ENCODE measurements around the gene RASSF10. TPM values are rescaled to one million over a fixed set of nuclear protein-coding genes. Genes with fewer than 3 reads are reported as not detected.

RASSF10 gene
- total RNA-seq, 1 experiment from 2014 or later: not detected

- Histone ChIP-seq H3K27ac (no peak overlapping the region), H3K4me3 (no peak overlapping the region), H3K9me3 (replicated peaks) (peaks cover 3% of the 10 kb centered on the region; the same call in 1 of the 2 replicates), H3K4me1 (replicated peaks) (no peaks in the 10 kb centered on the region), H3K27me3 (replicated peaks) (peaks cover 34% of the 10 kb centered on the region), H3K36me3 (no peaks in the 10 kb centered on the region)
- DNase-seq (ENCODE audit: low read depth in 1 of 2, low spot score in 2 of 2): no peak
Measured at GRCh38 chr11:13000116-13000515, 9.0 kb upstream of the RASSF10 start.

- no peaks in the 10 kb centered on the region for H3K36me3 ChIP-seq
- DNase-seq (ENCODE audit: low read depth in 1 of 2, low spot score in 2 of 2): no peak
- H3K4me3 ChIP-seq: no peak overlapping the region
- H3K27me3 ChIP-seq (replicated peaks): peaks cover 37% of the 10 kb centered on the region
- no peak overlapping the region for H3K27ac ChIP-seq
- H3K9me3 ChIP-seq (replicated peaks): peaks cover 3% of the 10 kb centered on the region; the same call in 1 of the 2 replicates
- H3K4me1 ChIP-seq (replicated peaks): no peaks in the 10 kb centered on the region
Measured at GRCh38 chr11:13000721-13001120, 8.4 kb upstream of the RASSF10 start.

- no peaks in the 10 kb centered on the region for H3K36me3 ChIP-seq
- 0 out of 2 replicates have a peak, but pooled peaks cover 3% of the 10 kb centered on the region for H3K9me3 ChIP-seq (replicated peaks)
- no peak for DNase-seq (ENCODE audit: low read depth in 1 of 2, low spot score in 2 of 2)
- no peak overlapping the region for H3K4me3 ChIP-seq
- no peak overlapping the region for H3K27ac ChIP-seq
- peaks cover 52% of the 10 kb centered on the region for H3K27me3 ChIP-seq (replicated peaks)
- peaks cover 4% of the 10 kb centered on the region for H3K4me1 ChIP-seq (replicated peaks)
Measured at GRCh38 chr11:13003736-13004493, 5.2 kb upstream of the RASSF10 start.

- DNase-seq (ENCODE audit: low read depth in 1 of 2, low spot score in 2 of 2): no peak
- H3K27ac ChIP-seq: no peak overlapping the region
- no peak overlapping the region for H3K4me3 ChIP-seq
- peaks cover 13% of the 10 kb centered on the region for H3K4me1 ChIP-seq (replicated peaks)
- peaks cover 76% of the 10 kb centered on the region for H3K27me3 ChIP-seq (replicated peaks)
- H3K36me3 ChIP-seq: no peaks in the 10 kb centered on the region
- H3K9me3 ChIP-seq (replicated peaks): 0 out of 2 replicates have a peak, but pooled peaks cover 7% of the 10 kb centered on the region
Measured at GRCh38 chr11:13007182-13008060, 1.7 kb upstream of the RASSF10 start.

GRCh38 chr11:13008061-13008435 lies 1.1 kb upstream of the RASSF10 start:
- H3K27ac ChIP-seq: no peak overlapping the region
- H3K27me3 ChIP-seq (replicated peaks): peaks cover 81% of the 10 kb centered on the region
- no peaks in the 10 kb centered on the region for H3K36me3 ChIP-seq
- H3K9me3 ChIP-seq (replicated peaks): 0 out of 2 replicates have a peak, but pooled peaks cover 7% of the 10 kb centered on the region
- DNase-seq (ENCODE audit: low read depth in 1 of 2, low spot score in 2 of 2): no peak
- H3K4me1 ChIP-seq (replicated peaks): peaks cover 13% of the 10 kb centered on the region
- H3K4me3 ChIP-seq: no peak overlapping the region

GRCh38 chr11:13009476-13009920 lies 382 bp downstream of the RASSF10 start:
- Histone ChIP-seq H3K9me3 (replicated peaks) (0 out of 2 replicates have a peak, but pooled peaks cover 7% of the 10 kb centered on the region), H3K36me3 (no peaks in the 10 kb centered on the region), H3K27me3 (replicated peaks) (peaks cover 86% of the 10 kb centered on the region), H3K27ac (no peak overlapping the region), H3K4me3 (peak overlapping the region; percentile 33), H3K4me1 (replicated peaks) (peaks cover 13% of the 10 kb centered on the region)
- peak in 1 of 2 experiments; percentile 20 for DNase-seq (ENCODE audit: low read depth in 1 of 2, low spot score in 2 of 2)

- H3K36me3 ChIP-seq: no peaks in the 10 kb centered on the region
- H3K27ac ChIP-seq: no peak overlapping the region
- peaks cover 13% of the 10 kb centered on the region for H3K4me1 ChIP-seq (replicated peaks)
- 0 out of 2 replicates have a peak, but pooled peaks cover 7% of the 10 kb centered on the region for H3K9me3 ChIP-seq (replicated peaks)
- no peak for DNase-seq (ENCODE audit: low read depth in 1 of 2, low spot score in 2 of 2)
- no peak overlapping the region for H3K4me3 ChIP-seq
- peaks cover 90% of the 10 kb centered on the region for H3K27me3 ChIP-seq (replicated peaks)
Measured at GRCh38 chr11:13009921-13010748, 1.0 kb downstream of the RASSF10 start.

- Histone ChIP-seq H3K4me1 (replicated peaks) (peaks cover 13% of the 10 kb centered on the region), H3K36me3 (no peaks in the 10 kb centered on the region), H3K27me3 (replicated peaks) (peaks cover 90% of the 10 kb centered on the region), H3K9me3 (replicated peaks) (0 out of 2 replicates have a peak, but pooled peaks cover 7% of the 10 kb centered on the region), H3K4me3 (no peak overlapping the region), H3K27ac (no peak overlapping the region)
- DNase-seq (ENCODE audit: low read depth in 1 of 2, low spot score in 2 of 2): no peak
Measured at GRCh38 chr11:13010749-13011465, 1.8 kb downstream of the RASSF10 start.

- no peaks in the 10 kb centered on the region for H3K36me3 ChIP-seq
- peaks cover 86% of the 10 kb centered on the region for H3K27me3 ChIP-seq (replicated peaks)
- 0 out of 2 replicates have a peak, but pooled peaks cover 4% of the 10 kb centered on the region for H3K9me3 ChIP-seq (replicated peaks)
- H3K4me3 ChIP-seq: no peak overlapping the region
- peaks cover 13% of the 10 kb centered on the region for H3K4me1 ChIP-seq (replicated peaks)
- no peak for DNase-seq (ENCODE audit: low read depth in 1 of 2, low spot score in 2 of 2)
- H3K27ac ChIP-seq: no peak overlapping the region
Measured at GRCh38 chr11:13011466-13012055, 2.4 kb downstream of the RASSF10 start.

GRCh38 chr11:13012056-13012661 lies 3.0 kb downstream of the RASSF10 start:
- Histone ChIP-seq H3K36me3 (no peaks in the 10 kb centered on the region), H3K4me3 (no peak overlapping the region), H3K4me1 (replicated peaks) (peaks cover 13% of the 10 kb centered on the region), H3K27me3 (replicated peaks) (peaks cover 84% of the 10 kb centered on the region), H3K27ac (no peak overlapping the region), H3K9me3 (replicated peaks) (0 out of 2 replicates have a peak, but pooled peaks cover 4% of the 10 kb centered on the region)
- no peak for DNase-seq (ENCODE audit: low read depth in 1 of 2, low spot score in 2 of 2)

- no peak for DNase-seq (ENCODE audit: low read depth in 1 of 2, low spot score in 2 of 2)
- Histone ChIP-seq H3K9me3 (replicated peaks) (0 out of 2 replicates have a peak, but pooled peaks cover 4% of the 10 kb centered on the region), H3K27ac (no peak overlapping the region), H3K4me3 (no peak overlapping the region), H3K36me3 (no peaks in the 10 kb centered on the region), H3K4me1 (replicated peaks) (peaks cover 13% of the 10 kb centered on the region), H3K27me3 (replicated peaks) (peaks cover 76% of the 10 kb centered on the region)
Measured at GRCh38 chr11:13013054-13013488, 4.0 kb downstream of the RASSF10 start.

- Histone ChIP-seq H3K27me3 (replicated peaks) (peaks cover 52% of the 10 kb centered on the region), H3K36me3 (no peaks in the 10 kb centered on the region), H3K4me1 (replicated peaks) (no peaks in the 10 kb centered on the region), H3K9me3 (replicated peaks) (no peaks in the 10 kb centered on the region), H3K27ac (no peak overlapping the region), H3K4me3 (no peak overlapping the region)
- no peak for DNase-seq (ENCODE audit: low read depth in 1 of 2, low spot score in 2 of 2)
Measured at GRCh38 chr11:13015753-13016152, 6.6 kb downstream of the RASSF10 start.
